GM23338 (cell line): ENCODE measurements around the gene OR6B3. TPM values are rescaled to one million over a fixed set of nuclear protein-coding genes. Genes with fewer than 3 reads are reported as not detected.

ENCODE experiments used
- ATAC-seq: fragments of 200-7000 bp; cut with Tn5 transposase; 3 replicates; pipeline ENCODE4 v1.9.1; 2020
- DNase-seq: peaks from one replicate; pipeline ENCODE4 v3.0.0-alpha.2; 2015; ENCODE audit warnings: low spot score
- H2AFZ ChIP-seq: fragments of 200-600 bp; sonication (generic); 2 replicates; pipeline ENCODE4 v1.8.0; 2016; ENCODE audit warnings: antibody characterized with exemption, mild to moderate bottlenecking, moderate library complexity
- H3F3A ChIP-seq: fragments of 200-600 bp; sonication (generic); replicated peaks from 2 replicates; pipeline ENCODE4 v1.8.0; 2017; ENCODE audit warnings: antibody characterized with exemption, mixed run types, low read depth
- H3K27ac ChIP-seq: fragments of 200-600 bp; sonication (generic); 2 replicates; pipeline ENCODE4 v1.6.1; 2016; ENCODE audit warnings: low read depth
- H3K27me3 ChIP-seq: fragments of 200-600 bp; sonication (generic); 2 replicates; pipeline ENCODE4 v1.8.0; 2016; ENCODE audit warnings: mild to moderate bottlenecking, mixed run types, moderate library complexity; ENCODE audit not compliant: insufficient read depth
- H3K36me3 ChIP-seq: fragments of 200-600 bp; sonication (generic); 2 replicates; pipeline ENCODE4 v1.8.0; 2016; ENCODE audit warnings: mild to moderate bottlenecking; ENCODE audit not compliant: insufficient read depth
- H3K4me1 ChIP-seq: fragments of 200-600 bp; sonication (generic); 2 replicates; pipeline ENCODE4 v1.8.0; 2016; ENCODE audit warnings: mild to moderate bottlenecking, moderate library complexity; ENCODE audit not compliant: insufficient read depth
- H3K4me2 ChIP-seq: fragments of 200-600 bp; sonication (generic); 2 replicates; pipeline ENCODE4 v1.7.1; 2017; ENCODE audit warnings: mixed run types
- H3K4me3 ChIP-seq: fragments of 200-600 bp; sonication (generic); 2 replicates; pipeline ENCODE4 v1.6.1; 2016; ENCODE audit warnings: mixed run types
- H3K79me2 ChIP-seq: fragments of 200-600 bp; sonication (generic); replicated peaks from 2 replicates; pipeline ENCODE4 v1.8.0; 2017; ENCODE audit warnings: mild to moderate bottlenecking; ENCODE audit not compliant: insufficient read depth
- H3K9me2 ChIP-seq: fragments of 200-600 bp; sonication (generic); 2 replicates; pipeline ENCODE4 v1.8.0; 2017; ENCODE audit not compliant: insufficient read depth
- H4K20me1 ChIP-seq: fragments of 200-600 bp; sonication (generic); replicated peaks from 2 replicates; pipeline ENCODE4 v1.8.0; 2017; ENCODE audit warnings: mild to moderate bottlenecking; ENCODE audit not compliant: insufficient read depth
- H3K27ac Mint-ChIP-seq: 2 replicates; pipeline ENCODE4 v1.8.0; 2020; ENCODE audit warnings: inconsistent platforms, mild to moderate bottlenecking, moderate library complexity, mixed read lengths
- H3K27me3 Mint-ChIP-seq: 3 replicates; pipeline ENCODE4 v1.8.0; 2022; ENCODE audit warnings: low read depth, mild to moderate bottlenecking, moderate library complexity, mixed read lengths, inconsistent platforms; ENCODE audit not compliant: insufficient read depth, poor library complexity
- H3K36me3 Mint-ChIP-seq: 3 replicates; pipeline ENCODE4 v1.8.0; 2021; ENCODE audit warnings: low read depth, mild to moderate bottlenecking, inconsistent platforms, moderate library complexity, mixed read lengths
- H3K4me1 Mint-ChIP-seq: 3 replicates; pipeline ENCODE4 v1.8.0; 2020; ENCODE audit warnings: mild to moderate bottlenecking, inconsistent platforms, mixed read lengths
- H3K4me3 Mint-ChIP-seq: 3 replicates; pipeline ENCODE4 v1.8.0; 2021; ENCODE audit warnings: moderate library complexity, mild to moderate bottlenecking, inconsistent platforms, mixed read lengths
- H3K9me3 Mint-ChIP-seq: 3 replicates; pipeline ENCODE4 v1.8.0; 2020; ENCODE audit warnings: moderate library complexity, mild to moderate bottlenecking, inconsistent platforms, mixed read lengths
- CREB1 ChIP-seq: fragments of 250-450 bp; sonication (Bioruptor Pico); IDR thresholded peaks from 2 replicates; pipeline ENCODE4 v1.5.0; 2020; ENCODE audit warnings: low read depth, mild to moderate bottlenecking, moderate library complexity
- EZH2 ChIP-seq: fragments of 200-600 bp; sonication (generic); IDR thresholded peaks from one replicate; pipeline ENCODE4 v1.8.0; 2017; ENCODE audit warnings: antibody characterized with exemption, mild to moderate bottlenecking, low read depth; ENCODE audit not compliant: unreplicated experiment
- EZH2phosphoT487 ChIP-seq: fragments of 200-600 bp; sonication (generic); IDR thresholded peaks from one replicate; pipeline ENCODE4 v1.8.1; 2018; ENCODE audit warnings: antibody characterized with exemption; ENCODE audit not compliant: unreplicated experiment
- NANOG ChIP-seq: IDR thresholded peaks from 2 replicates; pipeline ENCODE4 v1.6.1; 2016; ENCODE audit warnings: antibody characterized with exemption, borderline replicate concordance
- POLR2AphosphoS5 ChIP-seq: IDR thresholded peaks from 2 replicates; pipeline ENCODE4 v1.6.1; 2016; ENCODE audit warnings: antibody characterized with exemption, low read depth
- REST ChIP-seq: IDR thresholded peaks from one replicate; pipeline ENCODE4 v1.6.1; 2018; ENCODE audit warnings: antibody characterized with exemption; ENCODE audit not compliant: unreplicated experiment
- STAT1 ChIP-seq: IDR thresholded peaks from one replicate; pipeline ENCODE4 v1.6.1; 2016; ENCODE audit warnings: antibody characterized with exemption; ENCODE audit not compliant: unreplicated experiment
- ZNF114 ChIP-seq: fragments of 250-450 bp; sonication (Bioruptor Pico); IDR thresholded peaks from 2 replicates; pipeline ENCODE4 v1.5.0; 2020; ENCODE audit warnings: mild to moderate bottlenecking, moderate library complexity
- ZNF331 ChIP-seq: fragments of 250-450 bp; sonication (Bioruptor Pico); IDR thresholded peaks from 2 replicates; pipeline ENCODE4 v1.5.0; 2020; ENCODE audit warnings: low read depth, mild to moderate bottlenecking, moderate library complexity
- polyA plus RNA-seq: library from polyadenylated mRNA; unstranded; fragments of >200 nt; fragmentation: Nextera tagmentation; extraction: Ambion mirVana; gene quantifications from 2 replicates; pipeline ENCODE4 v1.2.1, GENCODE V29; 2016
- total RNA-seq: library from RNA; depleted of rRNA; stranded (reverse); fragments of >200 nt; shearing (Covaris generic); gene quantifications from 2 replicates; pipeline ENCODE4 v1.2.3, GENCODE V29; 2014
- TF ChIP-seq, protein P1 (sequence below): IDR thresholded peaks from 2 replicates; pipeline ENCODE4 v1.6.1; 2016; ENCODE audit warnings: antibody characterized with exemption
- TF ChIP-seq, protein P2 (sequence below), 2 experiments: fragments of 200-600 bp in 1 of 2; sonication (generic) in 1 of 2; conservative IDR thresholded peaks; 2 replicates each; pipeline versions ENCODE4 v1.5.1 to v1.6.1; 2016 to 2017; ENCODE audit warnings: antibody characterized with exemption in 2 of 2, low read depth in 2 of 2, mild to moderate bottlenecking in 2 of 2, moderate library complexity in 1 of 2

Gene OR6B3
- total and polyA plus RNA-seq, 2 experiments from 2014 or later, result not detected

DNA sequence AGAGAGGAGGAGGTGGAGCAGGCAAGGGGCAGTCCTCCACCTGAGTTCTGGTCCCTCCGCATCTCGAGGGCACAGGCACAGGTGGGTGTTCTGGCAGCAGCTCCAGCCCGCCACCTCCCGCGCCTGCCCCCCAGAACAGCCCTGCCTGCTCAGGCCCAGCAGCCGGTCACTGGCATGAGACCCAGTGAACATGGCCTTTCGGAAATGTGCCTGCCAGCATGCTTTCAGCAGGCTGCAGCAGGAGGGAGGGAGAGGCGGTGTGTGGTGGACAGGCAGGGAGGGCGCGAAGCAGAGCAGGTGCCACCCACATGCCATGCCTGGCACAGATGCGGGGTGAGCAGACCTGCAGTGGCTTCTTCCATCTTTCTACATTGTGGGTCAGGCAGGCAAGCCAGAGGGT, 3.4 kb upstream of the OR6B3 start (continued):
- no peak for TF ChIP-seq REST

DNA sequence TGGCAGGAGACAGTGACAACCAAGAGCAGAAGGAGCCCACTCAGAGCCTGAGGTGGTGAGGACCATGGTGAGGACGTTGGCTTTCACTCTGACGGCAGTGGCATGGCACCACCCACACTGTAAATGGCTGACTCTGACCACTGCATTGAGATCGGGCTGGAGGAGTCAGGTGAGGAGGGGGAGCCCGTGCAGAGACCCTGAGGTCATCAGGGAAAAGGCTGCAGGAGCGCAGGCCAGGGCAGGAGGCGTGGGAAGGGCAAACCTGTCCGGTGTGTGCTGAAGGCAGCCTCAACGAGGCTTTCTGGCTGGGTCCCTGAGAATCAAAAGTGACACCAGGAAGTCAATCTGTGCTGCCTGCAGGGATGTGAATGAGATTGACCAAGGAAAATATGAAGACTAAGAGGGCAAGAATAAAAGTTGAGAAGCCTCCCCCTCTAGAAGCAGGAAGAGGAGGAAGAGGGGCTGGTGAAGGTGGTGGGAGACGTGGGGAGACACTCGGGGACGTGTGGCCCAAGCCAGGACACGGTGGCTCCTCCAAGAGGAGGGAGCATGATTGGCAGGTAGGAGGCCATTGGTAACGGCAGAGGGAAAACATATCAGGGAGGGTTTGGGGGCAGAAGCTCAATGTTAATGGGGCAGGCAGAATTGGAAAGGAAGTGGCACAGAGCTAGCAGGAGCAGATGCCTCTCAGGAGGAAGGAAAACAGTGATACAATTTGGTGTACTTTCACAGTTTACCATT, 2.0 kb upstream of the OR6B3 start:
- peaks cover 16% of the 10 kb centered on the region for H3K27me3 Mint-ChIP-seq
- TF ChIP-seq ZNF114 (no peak), CREB1 (CRISPR knock-in tag) (no peak), EZH2 (no peak), NANOG (no peak), POLR2AphosphoS5 (no peak), EZH2phosphoT487 (no peak), REST (no peak), STAT1 (no peak), ZNF331 (CRISPR knock-in tag) (no peak)
- TF ChIP-seq, protein P1, sequence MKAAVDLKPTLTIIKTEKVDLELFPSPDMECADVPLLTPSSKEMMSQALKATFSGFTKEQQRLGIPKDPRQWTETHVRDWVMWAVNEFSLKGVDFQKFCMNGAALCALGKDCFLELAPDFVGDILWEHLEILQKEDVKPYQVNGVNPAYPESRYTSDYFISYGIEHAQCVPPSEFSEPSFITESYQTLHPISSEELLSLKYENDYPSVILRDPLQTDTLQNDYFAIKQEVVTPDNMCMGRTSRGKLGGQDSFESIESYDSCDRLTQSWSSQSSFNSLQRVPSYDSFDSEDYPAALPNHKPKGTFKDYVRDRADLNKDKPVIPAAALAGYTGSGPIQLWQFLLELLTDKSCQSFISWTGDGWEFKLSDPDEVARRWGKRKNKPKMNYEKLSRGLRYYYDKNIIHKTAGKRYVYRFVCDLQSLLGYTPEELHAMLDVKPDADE, result no peak
- TF ChIP-seq, protein P2, sequence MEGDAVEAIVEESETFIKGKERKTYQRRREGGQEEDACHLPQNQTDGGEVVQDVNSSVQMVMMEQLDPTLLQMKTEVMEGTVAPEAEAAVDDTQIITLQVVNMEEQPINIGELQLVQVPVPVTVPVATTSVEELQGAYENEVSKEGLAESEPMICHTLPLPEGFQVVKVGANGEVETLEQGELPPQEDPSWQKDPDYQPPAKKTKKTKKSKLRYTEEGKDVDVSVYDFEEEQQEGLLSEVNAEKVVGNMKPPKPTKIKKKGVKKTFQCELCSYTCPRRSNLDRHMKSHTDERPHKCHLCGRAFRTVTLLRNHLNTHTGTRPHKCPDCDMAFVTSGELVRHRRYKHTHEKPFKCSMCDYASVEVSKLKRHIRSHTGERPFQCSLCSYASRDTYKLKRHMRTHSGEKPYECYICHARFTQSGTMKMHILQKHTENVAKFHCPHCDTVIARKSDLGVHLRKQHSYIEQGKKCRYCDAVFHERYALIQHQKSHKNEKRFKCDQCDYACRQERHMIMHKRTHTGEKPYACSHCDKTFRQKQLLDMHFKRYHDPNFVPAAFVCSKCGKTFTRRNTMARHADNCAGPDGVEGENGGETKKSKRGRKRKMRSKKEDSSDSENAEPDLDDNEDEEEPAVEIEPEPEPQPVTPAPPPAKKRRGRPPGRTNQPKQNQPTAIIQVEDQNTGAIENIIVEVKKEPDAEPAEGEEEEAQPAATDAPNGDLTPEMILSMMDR (conservative IDR thresholded peaks at IDR 0.05; ENCODE audit: low read depth in 2 of 2), result no peak

More for the DNA sequence above, 2.0 kb upstream of the OR6B3 start:
- Histone ChIP-seq H3K27me3 (no peaks in the 10 kb centered on the region), H3K36me3 (no peaks in the 10 kb centered on the region), H3K4me2 (no peak overlapping the region), H4K20me1 (no peaks in the 10 kb centered on the region), H2AFZ (0 out of 2 replicates have a peak overlapping the region, but pooled peaks have one; percentile 52), H3K4me1 (no peaks in the 10 kb centered on the region; the same call in 1 of the 2 replicates), H3F3A (no peaks in the 10 kb centered on the region), H3K27ac (no peak overlapping the region), H3K79me2 (no peaks in the 10 kb centered on the region), H3K4me3 (no peak overlapping the region), H3K9me2 (no peaks in the 10 kb centered on the region)
- Mint-ChIP-seq H3K36me3 (no peaks in the 10 kb centered on the region), H3K9me3 (no peaks in the 10 kb centered on the region), H3K4me1 (peaks cover 7% of the 10 kb centered on the region; the same call in 2 of the 3 replicates), H3K4me3 (no peak overlapping the region), H3K27ac (no peak overlapping the region)
- DNase-seq, result no peak
- ATAC-seq, result no peak
